Measurements from ENCODE around the gene HK3. TPM values are rescaled to one million over a fixed set of nuclear protein-coding genes. Genes with fewer than 3 reads are reported as not detected.

HK3 gene
- total RNA-seq, 1 donor from 2014 or later = not detected

DNA sequence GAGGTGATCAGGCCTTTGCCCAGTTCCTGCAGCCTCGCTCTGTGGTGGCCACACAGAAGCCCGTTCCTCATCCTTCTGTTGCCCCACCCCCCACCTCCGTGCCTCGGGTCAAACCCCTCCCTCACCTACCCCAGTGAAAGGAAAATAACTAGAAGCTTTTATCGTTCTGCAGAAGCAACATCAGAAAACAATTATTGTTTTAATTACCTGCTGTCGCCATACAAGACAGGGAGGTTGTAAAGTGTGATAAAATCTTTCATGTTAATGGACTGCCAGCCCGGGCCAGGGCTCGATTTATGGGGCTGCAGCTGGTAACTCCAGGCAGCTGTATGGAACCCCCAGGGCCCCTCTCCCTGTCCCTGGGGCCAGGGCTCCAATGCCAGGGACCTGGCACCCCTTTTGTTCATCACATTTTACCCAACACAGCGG is 68.1 kb downstream of the HK3 start:
- H3K27ac Mint-ChIP-seq (ENCODE audit: unreplicated experiment) = no peak overlapping the region
- DNase-seq = no peak
- peaks cover 4% of the 10 kb centered on the region for H3K36me3 Mint-ChIP-seq (ENCODE audit: unreplicated experiment)
- TF ChIP-seq, protein P1, sequence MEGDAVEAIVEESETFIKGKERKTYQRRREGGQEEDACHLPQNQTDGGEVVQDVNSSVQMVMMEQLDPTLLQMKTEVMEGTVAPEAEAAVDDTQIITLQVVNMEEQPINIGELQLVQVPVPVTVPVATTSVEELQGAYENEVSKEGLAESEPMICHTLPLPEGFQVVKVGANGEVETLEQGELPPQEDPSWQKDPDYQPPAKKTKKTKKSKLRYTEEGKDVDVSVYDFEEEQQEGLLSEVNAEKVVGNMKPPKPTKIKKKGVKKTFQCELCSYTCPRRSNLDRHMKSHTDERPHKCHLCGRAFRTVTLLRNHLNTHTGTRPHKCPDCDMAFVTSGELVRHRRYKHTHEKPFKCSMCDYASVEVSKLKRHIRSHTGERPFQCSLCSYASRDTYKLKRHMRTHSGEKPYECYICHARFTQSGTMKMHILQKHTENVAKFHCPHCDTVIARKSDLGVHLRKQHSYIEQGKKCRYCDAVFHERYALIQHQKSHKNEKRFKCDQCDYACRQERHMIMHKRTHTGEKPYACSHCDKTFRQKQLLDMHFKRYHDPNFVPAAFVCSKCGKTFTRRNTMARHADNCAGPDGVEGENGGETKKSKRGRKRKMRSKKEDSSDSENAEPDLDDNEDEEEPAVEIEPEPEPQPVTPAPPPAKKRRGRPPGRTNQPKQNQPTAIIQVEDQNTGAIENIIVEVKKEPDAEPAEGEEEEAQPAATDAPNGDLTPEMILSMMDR (IDR thresholded peaks at IDR 0.05; ENCODE audit: partially characterized antibody, unreplicated experiment) = no peak
- H3K27me3 Mint-ChIP-seq (ENCODE audit: unreplicated experiment) = peaks cover 13% of the 10 kb centered on the region
- H3K9me3 Mint-ChIP-seq (ENCODE audit: unreplicated experiment) = peaks cover 6% of the 10 kb centered on the region
- H3K4me3 Mint-ChIP-seq (ENCODE audit: unreplicated experiment) = no peak overlapping the region
- peaks cover 8% of the 10 kb centered on the region for H3K4me1 Mint-ChIP-seq (ENCODE audit: low read depth, unreplicated experiment)

Other genes starting within 250 kb of the HK3 start
- gene UNC5A, start 88.8 kb downstream of the HK3 start, total RNA-seq (ENCODE audit: unreplicated experiment) = 5.6 TPM
- 38.5 TPM for gene UIMC1, start 107.4 kb upstream of the HK3 start, total RNA-seq (ENCODE audit: unreplicated experiment)
- 18.2 TPM for gene ZNF346, start 123.3 kb upstream of the HK3 start, total RNA-seq (ENCODE audit: unreplicated experiment)
- gene FGFR4, start 187.6 kb upstream of the HK3 start, total RNA-seq (ENCODE audit: unreplicated experiment) = 5.2 TPM
- gene NSD1, start 234.4 kb upstream of the HK3 start, total RNA-seq (ENCODE audit: unreplicated experiment) = 151 TPM

Data from glutamatergic neuron (in vitro differentiated cells).